Liver (tissue), 9 donors: Measurements from ENCODE around the gene PRAC1. TPM values are rescaled to one million over a fixed set of nuclear protein-coding genes. Genes with fewer than 3 reads are reported as not detected.

Source experiments
- DNase-seq: peaks from one replicate; pipeline ENCODE4 v3.0.0-alpha.2; 2017; ENCODE audit warnings: low spot score
- H3K27ac ChIP-seq, 2 donors: one replicate each; pipeline ENCODE4 v1.7.0; 2013; ENCODE audit warnings: inconsistent platforms in 2 of 2, low read length in 2 of 2, control low read depth in 1 of 2, low read depth in 1 of 2, mild to moderate bottlenecking in 1 of 2
- H3K27me3 ChIP-seq, 4 donors: one replicate each; pipeline versions ENCODE4 v1.6.1 to v1.7.0; 2013; ENCODE audit warnings: low read length in 3 of 4, inconsistent platforms in 1 of 4, mild to moderate bottlenecking in 1 of 4, moderate library complexity in 1 of 4; ENCODE audit not compliant: control insufficient read depth in 4 of 4, insufficient read depth in 4 of 4
- H3K36me3 ChIP-seq, 4 donors: one replicate each; pipeline versions ENCODE4 v1.6.1 to v1.7.0; 2013; ENCODE audit warnings: low read length in 3 of 4, mild to moderate bottlenecking in 3 of 4, low read depth in 1 of 4, moderate library complexity in 1 of 4; ENCODE audit not compliant: control insufficient read depth in 4 of 4, insufficient read depth in 3 of 4
- H3K4me1 ChIP-seq, 4 donors: one replicate each; pipeline versions ENCODE4 v1.6.1 to v1.7.0; 2013; ENCODE audit warnings: low read length in 3 of 4, mild to moderate bottlenecking in 3 of 4, moderate library complexity in 1 of 4; ENCODE audit not compliant: control insufficient read depth in 4 of 4, insufficient read depth in 4 of 4
- H3K4me3 ChIP-seq, 3 donors: one replicate each; pipeline versions ENCODE4 v1.6.1 to v1.7.0; 2013; ENCODE audit warnings: low read length in 3 of 3, control low read depth in 1 of 3, low read depth in 1 of 3, mild to moderate bottlenecking in 1 of 3
- H3K9ac ChIP-seq, 2 donors: one replicate each; pipeline ENCODE4 v1.7.0; 2013; ENCODE audit warnings: low read length in 2 of 2, mild to moderate bottlenecking in 2 of 2, moderate library complexity in 2 of 2, control low read depth in 1 of 2, low read depth in 1 of 2
- H3K9me3 ChIP-seq, 4 donors: one replicate each; pipeline versions ENCODE4 v1.6.1 to v1.7.0; 2013; ENCODE audit warnings: low read length in 3 of 4; ENCODE audit not compliant: control insufficient read depth in 4 of 4
- EGR1 ChIP-seq, 2 donors: IDR thresholded peaks; 2 replicates each; pipeline ENCODE4 v1.6.1; 2016 to 2018; ENCODE audit warnings: antibody characterized with exemption in 2 of 2, low read depth in 2 of 2
- FOXA1 ChIP-seq: IDR thresholded peaks from 2 replicates; pipeline ENCODE4 v1.6.1; 2016; ENCODE audit warnings: antibody characterized with exemption
- FOXA2 ChIP-seq: IDR thresholded peaks from 2 replicates; pipeline ENCODE4 v1.6.1; 2016; ENCODE audit warnings: antibody characterized with exemption
- HNF4A ChIP-seq, 2 donors: conservative IDR thresholded peaks; 2 replicates each; pipeline ENCODE4 v1.6.1; 2016; ENCODE audit warnings: antibody characterized with exemption in 2 of 2, mild to moderate bottlenecking in 2 of 2
- HNF4G ChIP-seq: IDR thresholded peaks from 2 replicates; pipeline ENCODE4 v1.6.1; 2016; ENCODE audit warnings: antibody characterized with exemption
- JUND ChIP-seq, 2 donors: IDR thresholded peaks; 2 replicates each; pipeline ENCODE4 v1.6.1; 2016; ENCODE audit warnings: antibody characterized with exemption in 2 of 2
- RAD21 ChIP-seq, 2 donors: IDR thresholded peaks; 2 replicates each; pipeline ENCODE4 v1.6.1; 2016; ENCODE audit warnings: antibody characterized with exemption in 2 of 2, mild to moderate bottlenecking in 2 of 2
- RXRA ChIP-seq, 2 donors: IDR thresholded peaks; 2 replicates each; pipeline ENCODE4 v1.6.1; 2017 to 2018; ENCODE audit warnings: antibody characterized with exemption in 2 of 2, mild to moderate bottlenecking in 1 of 2
- SP1 ChIP-seq: IDR thresholded peaks from 2 replicates; pipeline ENCODE4 v1.6.1; 2018; ENCODE audit warnings: antibody characterized with exemption, mild to moderate bottlenecking
- TAF1 ChIP-seq: conservative IDR thresholded peaks from 2 replicates; pipeline ENCODE4 v1.6.1; 2016; ENCODE audit warnings: antibody characterized with exemption, mild to moderate bottlenecking
- YY1 ChIP-seq: IDR thresholded peaks from 2 replicates; pipeline ENCODE4 v1.6.1; 2016; ENCODE audit warnings: antibody characterized with exemption, mild to moderate bottlenecking
- whole genome bisulfite sequencing: extraction: QIAGEN DNeasy Blood & Tissue Kit; methylation state at CpG from one replicate; pipeline ENCODE4 v1.1.7; 2013; 5-methylcytosine and 5-hydroxymethylcytosine counted together
- polyA plus RNA-seq, 2 donors: library from polyadenylated mRNA; stranded (reverse) in 1 of 2; unstranded in 1 of 2; fragments of 200-250 nt in 1 of 2; fragments of >200 nt in 1 of 2; fragmentation: Nextera tagmentation in 1 of 2; extraction: Ambion mirVana in 1 of 2; gene quantifications; one replicate each; pipeline versions ENCODE4 v1.2.1 to v1.2.3, GENCODE V29; 2013 to 2015
- total RNA-seq, 2 donors: library from RNA; depleted of rRNA; stranded (reverse); fragments of >200 nt; gene quantifications; one replicate each; pipeline ENCODE4 v1.2.3, GENCODE V29; 2014
- TF ChIP-seq, protein P1 (sequence below): IDR thresholded peaks from 2 replicates; pipeline ENCODE4 v1.6.1; 2016; ENCODE audit warnings: antibody characterized with exemption
- TF ChIP-seq, protein P2 (sequence below): IDR thresholded peaks from 2 replicates; pipeline ENCODE4 v1.6.1; 2016; ENCODE audit warnings: antibody characterized with exemption
- TF ChIP-seq, protein P3 (sequence below): fragments of 150-350 bp; IDR thresholded peaks from 2 replicates; pipeline ENCODE4 v1.5.1; 2017; ENCODE audit warnings: improper control_type of control experiment, low read depth, low read length; ENCODE audit not compliant: missing input control
- TF ChIP-seq, protein P4 (sequence below): IDR thresholded peaks from 2 replicates; pipeline ENCODE4 v1.6.1; 2016; ENCODE audit warnings: antibody characterized with exemption, mild to moderate bottlenecking
- TF ChIP-seq, protein P5 (sequence below): IDR thresholded peaks from 2 replicates; pipeline ENCODE4 v1.6.1; 2016; ENCODE audit warnings: antibody characterized with exemption
- donor health status: healthy.
- donor health status: healthy.
- donor health status: healthy.
- donor health status: healthy.
- donor health status: healthy.

Gene PRAC1
- total and polyA plus RNA-seq, 4 donors: not detected

DNA sequence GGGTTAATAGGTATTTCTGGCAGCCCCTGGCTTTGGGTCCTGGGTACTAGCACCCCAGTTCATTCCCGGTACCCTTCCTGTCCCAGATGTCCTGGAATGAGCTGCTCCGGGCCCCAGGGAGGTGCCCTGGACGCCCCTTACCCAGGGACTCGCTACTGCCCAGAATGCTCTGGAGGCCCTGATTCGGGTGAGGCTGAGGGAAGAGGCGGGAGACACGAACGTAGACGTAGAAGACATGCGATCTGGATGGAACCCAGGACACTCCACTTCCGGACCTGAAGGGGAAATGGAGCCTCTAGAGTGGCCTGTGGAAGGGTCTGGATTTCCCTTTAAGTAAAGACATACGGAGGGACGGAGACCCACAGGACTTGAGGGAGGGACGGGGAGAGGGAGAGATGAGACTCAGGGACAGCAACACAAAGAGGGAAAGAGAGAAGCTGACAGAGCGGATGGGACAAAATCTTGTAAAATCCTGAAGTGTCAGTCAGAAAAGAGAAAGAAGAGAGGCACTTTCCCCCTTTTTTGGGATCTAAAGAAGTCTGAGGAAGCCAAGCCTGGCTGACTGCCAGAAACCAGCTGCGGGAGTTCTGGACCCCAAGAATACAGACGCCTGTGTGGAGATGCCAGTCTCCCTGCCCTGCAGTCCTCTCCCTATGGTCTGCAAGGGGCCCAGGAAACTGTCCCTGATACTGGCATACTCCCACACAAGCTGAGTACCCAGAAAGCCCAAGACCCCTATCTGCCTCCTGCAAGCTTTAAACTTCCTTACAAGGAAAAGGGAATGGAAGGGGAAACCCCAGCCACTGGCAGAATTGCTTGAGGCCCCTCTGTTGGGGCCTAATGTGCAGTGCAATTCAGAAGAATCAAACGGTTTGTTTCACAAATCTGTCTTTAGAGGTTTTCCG lies 7.3 kb upstream of the PRAC1 start:
- Histone ChIP-seq H3K27ac (no peak overlapping the region), H3K4me1 (peaks cover 0 to 10% (median 6%) of the 10 kb centered on the region in 4 donors)
- TF ChIP-seq FOXA2 (no peak), TAF1 (no peak), SP1 (no peak), FOXA1 (no peak), JUND (IDR thresholded peaks at IDR 0.05) (no peak), RXRA (IDR thresholded peaks at IDR 0.05) (no peak), HNF4G (no peak), HNF4A (conservative IDR thresholded peaks at IDR 0.05) (no peak), EGR1 (IDR thresholded peaks at IDR 0.05; ENCODE audit: low read depth in 2 of 2) (no peak), YY1 (no peak), RAD21 (IDR thresholded peaks at IDR 0.05) (no peak)
- TF ChIP-seq, protein P1, sequence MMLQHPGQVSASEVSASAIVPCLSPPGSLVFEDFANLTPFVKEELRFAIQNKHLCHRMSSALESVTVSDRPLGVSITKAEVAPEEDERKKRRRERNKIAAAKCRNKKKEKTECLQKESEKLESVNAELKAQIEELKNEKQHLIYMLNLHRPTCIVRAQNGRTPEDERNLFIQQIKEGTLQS: no peak
- TF ChIP-seq, protein P2, sequence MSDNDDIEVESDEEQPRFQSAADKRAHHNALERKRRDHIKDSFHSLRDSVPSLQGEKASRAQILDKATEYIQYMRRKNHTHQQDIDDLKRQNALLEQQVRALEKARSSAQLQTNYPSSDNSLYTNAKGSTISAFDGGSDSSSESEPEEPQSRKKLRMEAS: no peak
- TF ChIP-seq, protein P3, sequence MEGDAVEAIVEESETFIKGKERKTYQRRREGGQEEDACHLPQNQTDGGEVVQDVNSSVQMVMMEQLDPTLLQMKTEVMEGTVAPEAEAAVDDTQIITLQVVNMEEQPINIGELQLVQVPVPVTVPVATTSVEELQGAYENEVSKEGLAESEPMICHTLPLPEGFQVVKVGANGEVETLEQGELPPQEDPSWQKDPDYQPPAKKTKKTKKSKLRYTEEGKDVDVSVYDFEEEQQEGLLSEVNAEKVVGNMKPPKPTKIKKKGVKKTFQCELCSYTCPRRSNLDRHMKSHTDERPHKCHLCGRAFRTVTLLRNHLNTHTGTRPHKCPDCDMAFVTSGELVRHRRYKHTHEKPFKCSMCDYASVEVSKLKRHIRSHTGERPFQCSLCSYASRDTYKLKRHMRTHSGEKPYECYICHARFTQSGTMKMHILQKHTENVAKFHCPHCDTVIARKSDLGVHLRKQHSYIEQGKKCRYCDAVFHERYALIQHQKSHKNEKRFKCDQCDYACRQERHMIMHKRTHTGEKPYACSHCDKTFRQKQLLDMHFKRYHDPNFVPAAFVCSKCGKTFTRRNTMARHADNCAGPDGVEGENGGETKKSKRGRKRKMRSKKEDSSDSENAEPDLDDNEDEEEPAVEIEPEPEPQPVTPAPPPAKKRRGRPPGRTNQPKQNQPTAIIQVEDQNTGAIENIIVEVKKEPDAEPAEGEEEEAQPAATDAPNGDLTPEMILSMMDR: no peak
- TF ChIP-seq, protein P4, sequence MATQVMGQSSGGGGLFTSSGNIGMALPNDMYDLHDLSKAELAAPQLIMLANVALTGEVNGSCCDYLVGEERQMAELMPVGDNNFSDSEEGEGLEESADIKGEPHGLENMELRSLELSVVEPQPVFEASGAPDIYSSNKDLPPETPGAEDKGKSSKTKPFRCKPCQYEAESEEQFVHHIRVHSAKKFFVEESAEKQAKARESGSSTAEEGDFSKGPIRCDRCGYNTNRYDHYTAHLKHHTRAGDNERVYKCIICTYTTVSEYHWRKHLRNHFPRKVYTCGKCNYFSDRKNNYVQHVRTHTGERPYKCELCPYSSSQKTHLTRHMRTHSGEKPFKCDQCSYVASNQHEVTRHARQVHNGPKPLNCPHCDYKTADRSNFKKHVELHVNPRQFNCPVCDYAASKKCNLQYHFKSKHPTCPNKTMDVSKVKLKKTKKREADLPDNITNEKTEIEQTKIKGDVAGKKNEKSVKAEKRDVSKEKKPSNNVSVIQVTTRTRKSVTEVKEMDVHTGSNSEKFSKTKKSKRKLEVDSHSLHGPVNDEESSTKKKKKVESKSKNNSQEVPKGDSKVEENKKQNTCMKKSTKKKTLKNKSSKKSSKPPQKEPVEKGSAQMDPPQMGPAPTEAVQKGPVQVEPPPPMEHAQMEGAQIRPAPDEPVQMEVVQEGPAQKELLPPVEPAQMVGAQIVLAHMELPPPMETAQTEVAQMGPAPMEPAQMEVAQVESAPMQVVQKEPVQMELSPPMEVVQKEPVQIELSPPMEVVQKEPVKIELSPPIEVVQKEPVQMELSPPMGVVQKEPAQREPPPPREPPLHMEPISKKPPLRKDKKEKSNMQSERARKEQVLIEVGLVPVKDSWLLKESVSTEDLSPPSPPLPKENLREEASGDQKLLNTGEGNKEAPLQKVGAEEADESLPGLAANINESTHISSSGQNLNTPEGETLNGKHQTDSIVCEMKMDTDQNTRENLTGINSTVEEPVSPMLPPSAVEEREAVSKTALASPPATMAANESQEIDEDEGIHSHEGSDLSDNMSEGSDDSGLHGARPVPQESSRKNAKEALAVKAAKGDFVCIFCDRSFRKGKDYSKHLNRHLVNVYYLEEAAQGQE: no peak
- TF ChIP-seq, protein P5, sequence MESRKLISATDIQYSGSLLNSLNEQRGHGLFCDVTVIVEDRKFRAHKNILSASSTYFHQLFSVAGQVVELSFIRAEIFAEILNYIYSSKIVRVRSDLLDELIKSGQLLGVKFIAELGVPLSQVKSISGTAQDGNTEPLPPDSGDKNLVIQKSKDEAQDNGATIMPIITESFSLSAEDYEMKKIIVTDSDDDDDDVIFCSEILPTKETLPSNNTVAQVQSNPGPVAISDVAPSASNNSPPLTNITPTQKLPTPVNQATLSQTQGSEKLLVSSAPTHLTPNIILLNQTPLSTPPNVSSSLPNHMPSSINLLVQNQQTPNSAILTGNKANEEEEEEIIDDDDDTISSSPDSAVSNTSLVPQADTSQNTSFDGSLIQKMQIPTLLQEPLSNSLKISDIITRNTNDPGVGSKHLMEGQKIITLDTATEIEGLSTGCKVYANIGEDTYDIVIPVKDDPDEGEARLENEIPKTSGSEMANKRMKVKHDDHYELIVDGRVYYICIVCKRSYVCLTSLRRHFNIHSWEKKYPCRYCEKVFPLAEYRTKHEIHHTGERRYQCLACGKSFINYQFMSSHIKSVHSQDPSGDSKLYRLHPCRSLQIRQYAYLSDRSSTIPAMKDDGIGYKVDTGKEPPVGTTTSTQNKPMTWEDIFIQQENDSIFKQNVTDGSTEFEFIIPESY: no peak

More for the DNA sequence above, 7.3 kb upstream of the PRAC1 start:
- DNase-seq: no peak
- 12% methylated on average over 19 of the region's 19 CpGs for WGBS
- Histone ChIP-seq H3K27me3 (peaks cover 3 to 47% (median 26%) of the 10 kb centered on the region in 4 donors), H3K9me3 (no peaks in the 10 kb centered on the region), H3K4me3 (no peak overlapping the region), H3K36me3 (peaks cover 0 to 2% (median 0%) of the 10 kb centered on the region in 4 donors), H3K9ac (no peak overlapping the region)
